RCC 7860 (cell line): ENCODE measurements around the gene CEP85L.

Experiments used
- DNase-seq: peaks from one replicate; pipeline ENCODE4 v3.0.0-alpha.2; 2015; ENCODE audit warnings: low spot score
- FAIRE-seq: peaks from 2 replicates; lab custom pipeline; 2012; peaks lifted over from hg19 to GRCh38; lab: Jason Lieb, UNC

Gene CEP85L

GRCh38 chr6:118546164-118546879, 105.1 kb downstream of the CEP85L start:
- DNase-seq, result no peak
- no peak for FAIRE-seq

DNA sequence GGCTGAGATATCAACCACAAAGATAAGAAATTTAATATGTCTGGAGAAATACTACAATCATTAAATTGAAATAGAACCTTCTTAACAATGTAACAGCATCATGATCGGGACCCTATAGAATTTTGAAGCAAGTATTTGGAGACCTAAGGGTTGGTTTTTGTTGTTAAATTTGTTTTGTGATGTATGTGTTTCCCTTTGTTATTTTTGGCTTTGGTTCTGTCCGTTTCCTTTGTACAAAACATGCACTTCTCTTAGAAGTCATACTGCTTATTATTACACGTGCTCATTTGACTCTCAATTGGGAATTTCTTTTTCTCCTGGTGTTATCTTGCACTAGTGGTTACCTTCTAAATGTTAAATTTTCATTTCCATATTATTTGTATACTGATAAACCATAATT, 107.3 kb downstream of the CEP85L start:
- FAIRE-seq, result no peak
- no peak for DNase-seq

DNA sequence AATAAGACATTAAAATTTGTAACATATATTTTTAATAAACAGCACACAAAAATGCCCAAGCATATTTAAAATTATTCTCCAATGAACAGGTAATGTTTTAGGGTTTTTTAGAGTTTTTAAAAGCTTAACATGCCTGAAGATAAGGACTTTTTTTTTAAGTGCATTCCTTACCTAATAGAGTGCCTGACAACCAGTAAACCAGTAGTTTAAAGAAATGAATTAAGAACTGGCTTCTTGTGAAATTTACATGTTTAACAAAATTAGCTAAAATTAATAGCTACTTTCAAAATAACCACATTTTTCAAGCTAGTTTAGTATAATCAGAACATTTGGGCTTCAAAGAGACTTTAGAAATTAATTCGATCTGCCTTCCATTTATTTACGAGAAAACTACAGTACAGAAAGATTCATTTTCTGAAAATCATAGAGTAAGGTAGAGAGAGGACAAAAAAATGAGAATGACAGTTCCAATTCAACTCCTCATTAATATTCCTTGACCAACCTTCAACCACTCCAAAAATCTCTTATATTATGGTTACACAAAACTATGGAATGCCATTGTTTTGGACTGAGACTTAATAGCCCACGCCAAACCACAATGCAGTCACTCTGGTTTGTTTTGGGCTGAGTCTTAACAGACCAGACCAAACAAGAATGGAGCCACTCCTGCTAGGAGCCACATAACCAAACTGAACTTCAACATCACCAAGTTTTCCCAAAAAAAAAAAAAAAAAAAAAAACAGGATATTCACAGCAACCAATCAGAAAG, 109.0 kb downstream of the CEP85L start:
- FAIRE-seq, result no peak
- DNase-seq, result no peak

- FAIRE-seq, result no peak
- DNase-seq, result no peak
Measured at GRCh38 chr6:118537574-118537973, 113.8 kb downstream of the CEP85L start.

DNA sequence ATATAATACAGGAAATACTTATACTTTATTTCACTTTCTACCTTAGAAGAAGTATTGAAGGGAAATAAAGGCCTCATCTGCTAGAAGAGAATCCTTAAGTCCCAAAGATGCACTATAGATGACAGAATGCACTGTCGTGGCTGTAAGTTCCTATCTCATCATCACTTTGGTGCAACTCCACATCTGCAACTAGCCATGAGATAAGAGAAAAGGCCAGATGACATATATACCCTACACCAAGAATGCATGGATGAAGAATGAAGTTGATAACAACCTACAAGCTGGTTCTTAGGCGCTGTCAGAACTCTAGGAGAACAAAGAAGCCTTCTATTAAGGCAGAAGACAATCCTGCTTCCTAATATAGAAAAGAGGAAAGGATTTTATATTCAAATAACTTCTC, 114.9 kb downstream of the CEP85L start:
- FAIRE-seq (no peak), DNase-seq (no peak)

DNA sequence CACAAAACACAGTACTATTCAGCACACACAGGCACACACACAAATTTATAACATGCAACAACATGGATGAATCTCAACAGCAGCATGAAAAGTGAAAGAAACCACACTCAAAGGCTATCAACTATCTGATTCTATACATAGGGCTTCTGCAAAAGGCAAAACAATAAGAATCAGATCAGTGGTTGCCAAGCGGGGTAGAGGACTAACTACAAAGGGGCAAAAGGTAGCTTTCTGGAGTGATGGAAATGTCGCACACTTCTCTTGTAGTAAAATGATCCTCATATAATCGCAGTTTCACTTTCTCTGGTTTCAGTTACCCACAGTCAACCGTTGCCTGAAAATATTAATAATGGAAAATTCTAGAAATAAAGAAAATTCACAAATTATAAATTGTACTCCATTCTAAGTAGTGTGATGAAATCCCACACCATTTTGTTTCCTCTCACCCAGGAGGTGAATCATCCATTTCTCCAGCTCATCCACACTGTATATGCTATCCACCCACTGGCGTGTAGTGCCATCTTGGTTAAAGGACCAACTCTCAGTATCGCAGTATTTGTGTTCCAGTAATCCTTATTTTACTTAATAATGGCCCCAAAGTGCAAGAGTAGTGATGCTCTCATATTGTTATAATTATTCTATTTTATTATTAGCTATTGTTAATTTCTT, 116.1 kb downstream of the CEP85L start:
- DNase-seq (no peak), FAIRE-seq (no peak)

GRCh38 chr6:118530942-118531341, 120.4 kb downstream of the CEP85L start:
- no peak for FAIRE-seq

DNA sequence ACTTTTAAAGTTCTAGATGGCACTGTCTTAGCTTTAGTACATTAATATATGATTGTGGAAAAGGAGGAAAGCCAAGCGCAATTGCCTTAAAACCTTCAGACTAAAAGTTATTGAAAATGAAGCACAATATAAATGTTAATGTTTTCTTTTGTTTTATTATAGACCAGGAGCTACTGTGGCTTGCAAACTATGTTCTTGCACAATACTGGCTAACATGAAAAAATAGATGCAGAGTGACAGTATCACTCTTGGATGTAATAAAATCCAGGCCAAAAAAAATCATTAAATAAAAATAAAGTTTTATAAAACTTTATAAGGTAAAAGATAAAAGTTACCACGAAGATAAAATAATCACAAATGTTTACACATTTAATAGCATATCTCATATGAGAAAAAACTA, 121.6 kb downstream of the CEP85L start:
- FAIRE-seq, result no peak
- DNase-seq, result no peak

More at GRCh38 chr6:118530942-118531341, 120.4 kb downstream of the CEP85L start:
- no peak for DNase-seq

- DNase-seq (no peak), FAIRE-seq (no peak)
Measured at GRCh38 chr6:118528129-118528528, 123.3 kb downstream of the CEP85L start.

GRCh38 chr6:118525913-118526780, 125.2 kb downstream of the CEP85L start:
- no peak for FAIRE-seq
- no peak for DNase-seq

- no peak for DNase-seq
- FAIRE-seq, result no peak
Measured at GRCh38 chr6:118524686-118525085, 126.7 kb downstream of the CEP85L start.

DNA sequence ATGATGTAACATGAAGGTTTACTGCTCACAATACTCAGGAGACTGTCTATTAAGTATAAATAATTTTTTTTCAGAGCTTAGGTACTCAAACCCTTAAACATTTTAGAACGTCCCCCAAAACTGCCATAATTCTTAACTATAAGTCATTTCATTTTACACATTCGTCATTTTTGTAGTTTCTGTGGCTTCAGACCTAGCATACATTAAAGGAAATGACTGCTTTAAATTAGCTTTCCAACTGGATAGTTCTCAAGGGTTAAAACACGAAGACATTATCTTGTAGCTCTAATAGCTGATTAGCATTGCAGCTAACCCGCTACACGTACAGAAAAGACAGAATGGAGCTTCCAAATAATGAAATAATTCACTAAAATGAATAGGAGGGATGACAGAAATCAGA, 128.2 kb downstream of the CEP85L start:
- FAIRE-seq (no peak), DNase-seq (no peak)

DNA sequence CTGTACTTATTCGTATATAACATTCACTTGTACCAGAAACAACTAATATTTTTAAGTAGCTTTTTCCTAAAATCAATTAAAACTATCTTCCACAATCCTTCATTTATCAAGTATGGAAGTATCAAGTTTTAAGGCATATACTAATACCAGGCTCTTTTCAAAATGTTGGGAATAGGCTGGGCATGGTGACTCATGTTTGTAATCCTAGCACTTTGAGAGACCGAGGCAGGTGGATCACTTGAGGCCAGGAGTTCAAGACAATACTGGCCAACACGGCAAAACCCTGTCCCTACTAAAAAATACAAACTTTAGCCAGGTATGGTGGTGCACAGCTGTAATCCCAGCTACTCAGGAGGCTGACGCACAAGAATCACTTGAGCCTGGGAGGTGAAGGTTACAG, 129.0 kb downstream of the CEP85L start:
- DNase-seq, result no peak
- no peak for FAIRE-seq

- FAIRE-seq (no peak), DNase-seq (no peak)
Measured at GRCh38 chr6:118514689-118515088, 136.7 kb downstream of the CEP85L start.

GRCh38 chr6:118511930-118512715, 139.3 kb downstream of the CEP85L start:
- DNase-seq (no peak), FAIRE-seq (no peak)

- FAIRE-seq (peak; percentile 36), DNase-seq (no peak)
Measured at GRCh38 chr6:118509009-118509617, 142.3 kb downstream of the CEP85L start.

DNA sequence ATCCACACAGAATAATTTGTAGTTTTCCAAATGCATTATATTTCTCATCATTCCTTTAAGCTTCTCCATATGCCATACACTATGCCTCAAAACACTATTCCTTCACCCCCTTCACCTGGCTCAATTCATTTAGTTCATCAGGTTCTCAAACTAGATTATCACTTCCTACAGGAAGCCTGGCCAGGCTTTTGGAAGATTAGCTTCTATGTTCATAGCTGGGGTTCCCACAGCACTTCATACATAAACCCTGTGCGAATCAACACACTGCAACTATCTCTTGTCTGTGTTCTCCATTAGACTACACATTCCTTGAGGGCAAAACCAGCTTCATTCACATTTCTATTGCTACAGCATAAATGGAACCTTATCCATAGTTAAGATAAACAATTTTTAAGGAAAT, 143.8 kb downstream of the CEP85L start:
- no peak for DNase-seq
- FAIRE-seq, result no peak

- DNase-seq (no peak), FAIRE-seq (no peak)
Measured at GRCh38 chr6:118506071-118506638, 145.2 kb downstream of the CEP85L start.

- no peak for DNase-seq
- FAIRE-seq, result no peak
Measured at GRCh38 chr6:118505656-118506055, 145.7 kb downstream of the CEP85L start.
